ENCODE measurements around the gene UBAP1. TPM values are rescaled to one million over a fixed set of nuclear protein-coding genes. Genes with fewer than 3 reads are reported as not detected.

UBAP1 gene
- total and polyA plus RNA-seq, 8 donors, result 40.5 to 54.1 (median 48.8) TPM

DNA sequence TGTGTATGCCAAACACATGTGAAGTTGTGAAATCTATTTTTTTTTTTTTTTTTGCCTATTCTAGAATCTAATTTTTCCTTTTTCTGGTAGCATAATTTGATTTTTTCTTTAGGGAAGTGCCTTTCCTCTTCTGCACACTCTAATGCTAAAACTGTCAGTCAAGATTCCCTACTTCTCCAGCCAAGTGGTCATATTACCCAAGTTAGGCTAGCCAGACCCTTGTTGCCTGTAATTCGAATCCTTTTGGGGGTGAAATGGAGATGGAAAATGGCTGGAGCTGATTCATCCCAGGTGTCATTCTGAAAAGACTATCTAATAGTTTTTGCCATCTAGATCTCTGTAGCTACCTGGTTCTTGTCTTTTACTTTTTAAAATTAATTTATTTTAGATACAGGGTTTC lies 24.8 kb upstream of the UBAP1 start:
- no peaks in the 10 kb centered on the region for H3K36me3 ChIP-seq
- H3K4me3 ChIP-seq, result no peak overlapping the region
- H3K27me3 ChIP-seq, result no peaks in the 10 kb centered on the region
- H3K9me3 ChIP-seq, result no peaks in the 10 kb centered on the region
- TF ChIP-seq, protein P1, sequence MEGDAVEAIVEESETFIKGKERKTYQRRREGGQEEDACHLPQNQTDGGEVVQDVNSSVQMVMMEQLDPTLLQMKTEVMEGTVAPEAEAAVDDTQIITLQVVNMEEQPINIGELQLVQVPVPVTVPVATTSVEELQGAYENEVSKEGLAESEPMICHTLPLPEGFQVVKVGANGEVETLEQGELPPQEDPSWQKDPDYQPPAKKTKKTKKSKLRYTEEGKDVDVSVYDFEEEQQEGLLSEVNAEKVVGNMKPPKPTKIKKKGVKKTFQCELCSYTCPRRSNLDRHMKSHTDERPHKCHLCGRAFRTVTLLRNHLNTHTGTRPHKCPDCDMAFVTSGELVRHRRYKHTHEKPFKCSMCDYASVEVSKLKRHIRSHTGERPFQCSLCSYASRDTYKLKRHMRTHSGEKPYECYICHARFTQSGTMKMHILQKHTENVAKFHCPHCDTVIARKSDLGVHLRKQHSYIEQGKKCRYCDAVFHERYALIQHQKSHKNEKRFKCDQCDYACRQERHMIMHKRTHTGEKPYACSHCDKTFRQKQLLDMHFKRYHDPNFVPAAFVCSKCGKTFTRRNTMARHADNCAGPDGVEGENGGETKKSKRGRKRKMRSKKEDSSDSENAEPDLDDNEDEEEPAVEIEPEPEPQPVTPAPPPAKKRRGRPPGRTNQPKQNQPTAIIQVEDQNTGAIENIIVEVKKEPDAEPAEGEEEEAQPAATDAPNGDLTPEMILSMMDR (IDR thresholded peaks at IDR 0.05), result no peak
- H3K27ac ChIP-seq, result no peak overlapping the region
- DNase-seq (no peak), ATAC-seq (no peak)
- no peaks in the 10 kb centered on the region for H3K4me1 ChIP-seq
- intact Hi-C loops (cut with DNase I), result no loop called here

DNA sequence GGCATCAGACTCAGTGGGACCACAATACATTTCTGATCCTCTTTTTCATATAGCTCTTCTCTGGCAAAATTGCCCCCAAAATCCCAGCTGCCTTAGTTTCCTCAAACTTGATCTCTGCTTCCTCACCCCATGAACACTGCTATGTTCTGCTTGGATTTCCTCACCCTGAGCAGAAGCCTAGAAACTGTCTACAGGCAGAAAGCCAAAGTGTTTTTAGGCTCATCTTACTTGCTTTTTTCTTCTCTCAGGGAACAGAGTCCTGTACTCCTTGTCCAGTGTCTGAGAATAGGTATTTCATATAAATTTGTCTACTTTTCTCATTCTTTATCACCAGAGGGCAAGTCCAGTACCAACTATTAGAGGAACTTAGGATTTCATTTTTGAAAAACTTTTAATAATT lies 21.5 kb upstream of the UBAP1 start:
- ATAC-seq (no peak), DNase-seq (no peak)
- no peaks in the 10 kb centered on the region for H3K36me3 ChIP-seq
- H3K27ac ChIP-seq, result no peak overlapping the region
- TF ChIP-seq, protein P1 (IDR thresholded peaks at IDR 0.05), result no peak
- H3K27me3 ChIP-seq, result no peaks in the 10 kb centered on the region
- intact Hi-C loops (cut with DNase I), result no loop called here
- H3K4me3 ChIP-seq, result no peak overlapping the region
- no peaks in the 10 kb centered on the region for H3K4me1 ChIP-seq
- H3K9me3 ChIP-seq, result no peaks in the 10 kb centered on the region

DNA sequence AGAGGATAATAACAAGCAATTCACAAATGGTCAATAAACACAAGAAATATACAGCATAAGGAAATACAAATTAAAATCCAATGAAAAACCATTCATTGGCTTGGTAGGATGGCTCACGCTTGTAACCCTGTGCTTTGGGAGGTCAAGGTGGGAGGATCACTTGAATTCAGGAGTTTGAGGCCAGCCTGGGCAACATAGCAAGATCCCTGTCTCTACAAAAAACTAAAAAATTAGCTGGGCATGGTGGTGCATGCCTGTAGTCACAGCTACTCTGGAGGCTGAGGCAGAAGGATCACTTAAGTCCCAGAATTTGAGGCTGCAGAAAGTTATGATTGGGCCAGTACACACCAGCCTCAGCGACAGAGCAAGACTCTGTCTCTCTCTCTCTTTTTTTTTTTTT lies 20.9 kb upstream of the UBAP1 start:
- DNase-seq, result no peak
- H3K4me3 ChIP-seq, result no peak overlapping the region
- no peak overlapping the region for H3K27ac ChIP-seq
- ATAC-seq, result no peak
- H3K4me1 ChIP-seq, result peaks cover 0 to 4% of the 10 kb centered on the region in 2 donors
- no peaks in the 10 kb centered on the region for H3K36me3 ChIP-seq
- TF ChIP-seq, protein P1 (IDR thresholded peaks at IDR 0.05), result no peak
- H3K9me3 ChIP-seq, result no peaks in the 10 kb centered on the region
- no peaks in the 10 kb centered on the region for H3K27me3 ChIP-seq
- intact Hi-C loops (cut with DNase I), result no loop called here

DNA sequence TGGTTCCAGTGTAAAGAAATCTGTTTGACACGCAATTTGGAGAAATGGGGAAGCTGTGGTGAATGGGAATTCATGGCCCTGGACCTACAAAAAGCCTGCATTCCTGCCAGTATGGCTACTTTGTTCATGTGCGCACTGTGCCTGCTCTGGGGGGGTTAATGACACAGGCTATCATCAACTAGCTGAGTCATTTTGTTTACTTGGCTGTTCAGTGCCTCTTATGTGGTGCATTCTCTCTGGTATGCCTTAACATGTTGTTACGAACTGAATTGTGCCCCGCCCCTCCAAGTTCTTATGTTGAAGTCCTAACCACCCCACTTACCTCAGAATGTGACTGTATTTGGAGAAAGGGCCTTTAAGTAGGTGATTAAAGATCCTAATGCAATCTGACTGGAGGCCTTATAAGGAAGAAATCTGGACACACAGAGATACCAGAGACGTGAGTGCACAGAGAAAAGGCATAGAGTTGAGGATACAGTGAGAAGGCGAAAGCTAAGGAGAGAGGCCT lies 20.4 kb upstream of the UBAP1 start:
- peak in 2 of 4 donors; percentile 66 to 69 for DNase-seq
- H3K36me3 ChIP-seq, result no peaks in the 10 kb centered on the region
- no peaks in the 10 kb centered on the region for H3K27me3 ChIP-seq
- peaks cover 0 to 9% of the 10 kb centered on the region in 2 donors for H3K4me1 ChIP-seq
- peak; percentile 95 for ATAC-seq
- H3K27ac ChIP-seq, result peak overlapping the region; percentile 46 to 74
- TF ChIP-seq, protein P1 (IDR thresholded peaks at IDR 0.05), result no peak
- intact Hi-C loops (cut with DNase I), result no loop called here
- no peak overlapping the region for H3K4me3 ChIP-seq
- H3K9me3 ChIP-seq, result no peaks in the 10 kb centered on the region

DNA sequence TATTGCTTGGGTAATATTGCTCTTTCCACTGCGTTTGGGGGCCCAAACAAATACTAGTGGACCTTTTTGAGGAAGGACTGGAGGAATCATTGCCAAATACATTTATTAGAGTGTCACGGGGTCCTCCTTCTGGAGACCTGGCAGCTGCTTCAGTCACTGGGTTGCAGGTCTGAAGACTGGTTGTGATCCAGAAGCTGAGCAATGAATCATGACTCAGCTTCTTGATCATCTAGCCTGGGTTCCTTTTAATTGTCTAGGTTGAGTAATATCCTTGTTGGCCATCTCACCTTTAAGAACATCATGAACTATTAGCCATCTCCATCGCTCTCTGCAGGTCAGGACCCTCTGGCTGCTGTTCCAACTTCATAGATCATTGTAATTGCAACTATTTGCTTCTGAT lies 15.4 kb upstream of the UBAP1 start:
- TF ChIP-seq, protein P1 (IDR thresholded peaks at IDR 0.05), result no peak
- Histone ChIP-seq H3K9me3 (no peaks in the 10 kb centered on the region), H3K27ac (peak overlapping the region in 1 of 2 donors; percentile 37), H3K4me3 (no peak overlapping the region), H3K27me3 (no peaks in the 10 kb centered on the region), H3K36me3 (no peaks in the 10 kb centered on the region), H3K4me1 (peaks cover 0 to 14% of the 10 kb centered on the region in 2 donors)
- DNase-seq, result no peak
- peak; percentile 29 for ATAC-seq
- intact Hi-C loops (cut with DNase I), result no loop called here

Data from left lung (tissue), 10 donors.